Panc1 (cell line): ENCODE results near the gene AP1B1. TPM values are rescaled to one million over a fixed set of nuclear protein-coding genes. Genes with fewer than 3 reads are reported as not detected.

Experiments
- ATAC-seq: fragments of 200-7000 bp; cut with Tn5 transposase; 2 replicates; pipeline ENCODE4 v1.9.1; 2020; ENCODE audit warnings: mild to moderate bottlenecking, moderate library complexity
- BruUV-seq: library from RNA; stranded (reverse); fragments of 400-500 nt; replicated peaks from 2 replicates; lab custom pipeline; 2021; lab: Mats Ljungman, UMichigan
- CTCF ChIA-PET: fragments of 300-600 bp; sonication (Branson Sonifier 250); formaldehyde crosslinking; loops from one replicate; lab custom pipeline; 2022; ENCODE audit warnings: antibody characterized with exemption; lab: Charles Lee
- POLR2A ChIA-PET: fragments of 300-600 bp; sonication (Branson Sonifier 250); formaldehyde crosslinking; loops from one replicate; lab custom pipeline; 2022; ENCODE audit warnings: antibody characterized with exemption; lab: Charles Lee
- DNase-seq: peaks from one replicate; pipeline ENCODE4 v3.0.0-alpha.2; 2010; ENCODE audit warnings: low read depth, low spot score
- H3K27ac ChIP-seq: 2 replicates; pipeline ENCODE4 v1.5.1; 2011; ENCODE audit warnings: mild to moderate bottlenecking, low read length, inconsistent platforms
- H3K27me3 ChIP-seq: fragments of 200-500 bp; sonication (Bioruptor generic); 2 replicates; pipeline ENCODE4 v1.6.0; 2014; ENCODE audit warnings: low read length, inconsistent platforms; ENCODE audit not compliant: control insufficient read depth, insufficient read depth
- H3K36me3 ChIP-seq: fragments of 200-500 bp; sonication (Bioruptor generic); 2 replicates; pipeline ENCODE4 v1.5.1; 2014; ENCODE audit warnings: inconsistent platforms, mild to moderate bottlenecking, low read length, moderate library complexity; ENCODE audit not compliant: control insufficient read depth, insufficient read depth
- H3K4me1 ChIP-seq: 2 replicates; pipeline ENCODE4 v1.5.1; 2011; ENCODE audit warnings: inconsistent platforms, mild to moderate bottlenecking, low read length, moderate library complexity; ENCODE audit not compliant: control insufficient read depth, insufficient read depth
- H3K4me3 ChIP-seq, 2 experiments: 2 replicates each; pipeline ENCODE4 v1.5.1; 2011 to 2012; ENCODE audit warnings: low read depth in 2 of 2, low read length in 2 of 2, mild to moderate bottlenecking in 2 of 2, inconsistent platforms in 1 of 2, moderate library complexity in 1 of 2
- H3K9me3 ChIP-seq: fragments of 200-500 bp; sonication (Bioruptor generic); 2 replicates; pipeline ENCODE4 v1.5.1; 2014; ENCODE audit warnings: low read depth, mild to moderate bottlenecking, inconsistent platforms, low read length, moderate library complexity; ENCODE audit not compliant: control insufficient read depth, insufficient read depth
- CTCF ChIP-seq: fragments of 450-650 bp; IDR thresholded peaks from 2 replicates; pipeline ENCODE4 v1.5.1; 2017; ENCODE audit warnings: mild to moderate bottlenecking
- POLR2AphosphoS5 ChIP-seq: IDR thresholded peaks from 2 replicates; pipeline ENCODE4 v1.6.1; 2012; ENCODE audit warnings: mild to moderate bottlenecking, low read depth, low read length, moderate library complexity
- REST ChIP-seq, 2 experiments: IDR thresholded peaks; 2 replicates each; pipeline ENCODE4 v1.6.1; 2011 to 2012; ENCODE audit warnings: low read depth in 2 of 2, control low read depth in 1 of 2, low read length in 1 of 2, mild to moderate bottlenecking in 1 of 2, moderate library complexity in 1 of 2; ENCODE audit not compliant: insufficient read depth in 1 of 2
- SIN3A ChIP-seq: IDR thresholded peaks from 2 replicates; pipeline ENCODE4 v1.6.1; 2012; ENCODE audit warnings: low read depth, mild to moderate bottlenecking, low read length, moderate library complexity, borderline replicate concordance; ENCODE audit not compliant: insufficient read depth
- TCF7L2 ChIP-seq: IDR thresholded peaks from 2 replicates; pipeline ENCODE4 v1.6.1; 2011; ENCODE audit warnings: mild to moderate bottlenecking, low read depth, low read length, inconsistent platforms
- in situ Hi-C: cut with HindIII; loops from 2 replicates; pipeline ENCODE4 v1.10.0; 2016; ENCODE audit warnings: low sequenced_read_pairs, low pct_unique_long_range_greater_than_20kb
- intact Hi-C: fragments of 100-400 bp; cut with micrococcal nuclease; formaldehyde crosslinking; loops from one replicate; pipeline ENCODE4 v1.10.0; 2022; ENCODE audit not compliant: unreplicated experiment
- total RNA-seq: library from RNA; stranded (reverse); gene quantifications from one replicate; pipeline ENCODE4 v1.2.1, GENCODE V29; 2021; ENCODE audit not compliant: unreplicated experiment

The AP1B1 gene
- total RNA-seq, 1 experiment from 2014 or later = 48.6 TPM

- Histone ChIP-seq H3K36me3 (no peaks in the 10 kb centered on the region; the same call in 1 of the 2 replicates), H3K4me1 (peaks cover 20% of the 10 kb centered on the region), H3K4me3 (no peak overlapping the region), H3K27ac (no peak overlapping the region), H3K27me3 (no peaks in the 10 kb centered on the region), H3K9me3 (no peaks in the 10 kb centered on the region)
- TSS peak; percentile 73 for BruUV-seq
- in situ Hi-C loops = no loop called here
- CTCF ChIA-PET = no interaction called here
- DNase-seq = no peak
- intact Hi-C loops = no loop called here
- POLR2A ChIA-PET = no interaction called here
- TF ChIP-seq CTCF = no peak
- no peak for TF ChIP-seq TCF7L2
- TF ChIP-seq POLR2AphosphoS5 = no peak
- TF ChIP-seq REST (IDR thresholded peaks at IDR 0.05; ENCODE audit: insufficient read depth in 1 of 2, low read depth in 2 of 2, low read length in 1 of 2) = no peak
- TF ChIP-seq SIN3A = no peak
- no peak for ATAC-seq
These were observed 75.9 kb downstream of the AP1B1 start for GRCh38 chr22:29312218-29313125.

GRCh38 chr22:29311464-29312217 is 76.7 kb downstream of the AP1B1 start:
- CTCF ChIA-PET = no interaction called here
- Histone ChIP-seq H3K36me3 (no peaks in the 10 kb centered on the region; the same call in 1 of the 2 replicates), H3K4me1 (peaks cover 20% of the 10 kb centered on the region), H3K9me3 (no peaks in the 10 kb centered on the region), H3K4me3 (no peak overlapping the region), H3K27ac (no peak overlapping the region), H3K27me3 (no peaks in the 10 kb centered on the region)
- no TSS peak for BruUV-seq
- DNase-seq (no peak), ATAC-seq (no peak)
- TF ChIP-seq CTCF = no peak
- TF ChIP-seq REST (IDR thresholded peaks at IDR 0.05; ENCODE audit: insufficient read depth in 1 of 2, low read depth in 2 of 2, low read length in 1 of 2) = no peak
- TF ChIP-seq SIN3A = no peak
- TF ChIP-seq POLR2AphosphoS5 = no peak
- no peak for TF ChIP-seq TCF7L2
- intact Hi-C loops = no loop called here
- POLR2A ChIA-PET = no interaction called here
- in situ Hi-C loops = no loop called here
